Activated naive CD4-positive, alpha-beta T cell treated with anti-CD3 and anti-CD28 coated beads, Interleukin-2, amount 50 U/mL, for 16 hours (primary cell): ENCODE results near the gene GGCX.
A peak's percentile ranks its signal among the peaks of the same experiment; 100 is the strongest.
"Not testable (repeated sequence)": the region's sequence is repeated elsewhere in the genome, so short reads cannot be mapped to it uniquely, and the experiment has no call there.

Source experiments
- DNase-seq: peaks from one replicate; pipeline ENCODE4 v3.0.0-alpha.2; 2020

Gene GGCX

DNA sequence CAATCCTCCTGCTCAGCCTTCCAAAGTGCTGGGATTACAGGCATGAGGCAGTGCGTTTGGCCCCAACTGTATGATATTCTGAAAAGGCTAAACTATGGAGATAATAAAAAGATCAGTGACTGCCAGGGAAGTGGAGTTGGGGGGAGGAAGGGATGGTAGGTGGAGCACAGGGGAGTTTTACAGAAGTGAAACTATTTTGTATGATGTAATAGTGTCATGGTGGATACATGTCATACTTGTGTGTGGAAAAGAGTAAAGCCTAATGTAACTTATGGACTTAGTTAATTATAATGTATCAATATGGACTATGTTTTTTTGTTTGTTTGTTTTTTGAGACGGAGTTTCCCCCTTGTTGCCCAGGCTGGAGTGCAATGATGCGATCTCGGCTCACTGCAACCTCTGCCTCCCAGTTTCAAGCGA lies 2.9 kb upstream of the GGCX start:
- DNase-seq = no peak

DNA sequence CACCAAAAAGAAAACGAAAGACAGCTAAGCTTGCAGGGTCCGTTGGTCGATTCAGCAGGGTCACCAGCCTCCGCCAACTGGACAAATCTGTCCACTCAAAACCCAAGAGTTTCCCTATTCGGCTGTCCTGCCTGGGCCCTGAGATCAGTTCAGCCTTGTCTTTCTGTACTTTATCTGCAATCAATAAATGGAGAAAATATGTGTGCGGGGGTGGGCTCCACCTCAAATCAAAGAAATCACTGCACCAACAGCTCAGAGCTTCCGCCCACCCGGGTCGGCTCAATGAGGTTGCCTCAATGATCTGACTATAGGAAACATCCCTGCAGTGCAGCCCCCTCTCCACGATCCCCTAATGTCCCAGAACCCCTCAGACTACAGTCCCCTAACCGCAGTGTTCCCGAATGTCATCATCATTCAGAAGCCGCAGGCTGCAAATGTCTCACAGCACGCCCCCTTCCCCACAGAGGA lies 447 bp downstream of the GGCX start:
- DNase-seq = peak; percentile 39

DNA sequence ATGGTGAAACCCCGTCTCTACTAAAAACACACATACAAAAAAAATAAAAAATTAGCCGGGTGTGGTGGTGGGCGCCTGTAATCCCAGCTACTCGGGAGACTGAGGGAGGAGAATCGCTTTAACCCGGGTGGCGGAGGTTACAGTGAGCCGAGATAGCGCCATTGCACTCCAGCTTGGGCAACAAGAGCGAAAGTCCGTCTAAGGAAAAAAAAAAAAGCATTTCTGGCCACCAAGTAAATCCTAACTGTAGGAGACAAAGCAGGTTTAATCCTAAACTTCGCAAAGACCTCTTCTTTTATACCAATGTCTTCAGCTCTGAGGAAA lies 928 bp downstream of the GGCX start:
- not testable (repeated sequence) for DNase-seq

DNA sequence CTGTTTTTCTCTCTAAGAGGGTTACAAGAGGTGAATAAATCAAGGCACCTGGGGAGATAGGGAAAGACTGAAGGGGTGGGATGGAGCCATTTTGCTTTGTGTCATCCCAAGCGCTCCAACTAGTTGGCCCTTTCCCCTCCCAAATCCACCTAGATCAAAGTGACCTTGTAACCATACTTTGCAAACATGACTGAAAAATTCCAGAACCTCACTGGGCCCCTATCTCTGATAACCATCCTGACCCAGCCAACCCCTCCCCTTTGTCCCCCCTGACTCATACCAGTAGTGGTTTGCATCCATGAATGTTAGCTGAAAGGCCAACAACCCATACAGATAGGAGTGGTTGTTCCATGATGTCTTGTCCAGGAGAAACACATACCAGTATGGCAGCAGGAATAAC lies 3.1 kb downstream of the GGCX start:
- DNase-seq = no peak

DNA sequence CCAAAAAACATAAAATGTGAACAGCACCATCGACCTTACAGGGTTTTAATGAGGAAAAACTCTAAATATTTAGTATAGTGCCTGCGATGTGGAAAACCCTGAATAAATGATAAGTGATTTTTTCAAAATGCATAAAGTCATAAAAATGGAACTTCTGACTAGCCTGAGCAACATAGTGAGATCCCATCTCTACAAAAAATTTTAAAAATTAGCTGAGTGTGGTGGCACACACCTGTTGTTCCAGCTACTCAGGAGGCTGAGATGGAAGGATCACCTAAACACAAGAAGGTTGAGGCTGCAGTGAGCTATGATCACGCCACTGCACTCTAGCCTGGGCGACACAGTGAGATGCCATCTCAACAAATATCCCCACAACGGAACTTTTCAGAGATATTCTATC lies 4.2 kb downstream of the GGCX start:
- DNase-seq = no peak

DNA sequence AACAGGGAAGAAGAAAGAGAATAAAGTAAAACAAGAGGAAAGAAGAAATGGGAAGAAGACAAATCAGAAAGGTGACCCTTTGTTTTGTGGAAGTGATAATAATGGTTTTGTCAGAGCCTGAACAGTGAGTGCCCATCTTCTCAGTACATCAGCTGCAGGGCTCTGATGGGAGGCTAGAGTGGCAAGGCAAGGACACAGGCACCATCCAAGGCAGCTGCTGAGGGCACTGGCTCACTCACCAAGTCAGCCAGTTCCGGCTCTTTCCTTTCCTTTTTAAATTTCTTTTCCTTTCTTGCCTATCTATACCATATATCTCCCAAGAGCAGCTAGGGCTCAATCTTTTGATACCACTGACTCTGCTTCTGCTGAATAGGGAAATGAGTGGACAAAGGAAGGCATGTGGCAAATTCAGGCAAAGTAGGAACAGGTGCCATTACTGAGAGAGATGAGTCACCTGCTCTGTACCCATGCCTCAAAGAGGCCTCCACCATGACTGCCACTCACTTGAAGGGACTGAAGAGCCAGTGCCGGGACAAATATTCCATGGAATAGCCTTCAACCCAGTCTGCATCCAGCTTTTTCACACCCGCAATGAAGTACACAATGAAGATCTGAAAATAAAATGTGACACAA lies 6.2 kb downstream of the GGCX start:
- no peak for DNase-seq

DNA sequence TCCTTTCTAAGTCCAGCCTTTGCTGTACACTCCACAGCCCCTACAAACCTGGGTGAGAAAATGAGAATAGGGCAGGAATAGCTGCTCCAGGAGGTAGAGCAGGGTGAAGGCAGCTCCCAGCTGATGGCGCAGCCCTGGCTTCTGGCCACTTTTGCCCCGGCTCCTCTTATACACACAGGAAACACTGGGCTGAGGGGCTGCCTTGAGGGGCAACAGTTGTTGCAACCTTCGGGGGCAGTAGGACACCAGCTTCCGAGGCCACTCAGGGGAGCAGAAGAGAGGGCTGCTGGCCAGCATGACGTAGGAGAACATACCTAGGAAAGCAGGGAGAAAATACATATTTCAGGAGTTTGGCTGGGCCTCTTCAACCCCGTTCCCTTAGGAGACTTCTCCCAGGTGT lies 8.1 kb downstream of the GGCX start:
- no peak for DNase-seq

DNA sequence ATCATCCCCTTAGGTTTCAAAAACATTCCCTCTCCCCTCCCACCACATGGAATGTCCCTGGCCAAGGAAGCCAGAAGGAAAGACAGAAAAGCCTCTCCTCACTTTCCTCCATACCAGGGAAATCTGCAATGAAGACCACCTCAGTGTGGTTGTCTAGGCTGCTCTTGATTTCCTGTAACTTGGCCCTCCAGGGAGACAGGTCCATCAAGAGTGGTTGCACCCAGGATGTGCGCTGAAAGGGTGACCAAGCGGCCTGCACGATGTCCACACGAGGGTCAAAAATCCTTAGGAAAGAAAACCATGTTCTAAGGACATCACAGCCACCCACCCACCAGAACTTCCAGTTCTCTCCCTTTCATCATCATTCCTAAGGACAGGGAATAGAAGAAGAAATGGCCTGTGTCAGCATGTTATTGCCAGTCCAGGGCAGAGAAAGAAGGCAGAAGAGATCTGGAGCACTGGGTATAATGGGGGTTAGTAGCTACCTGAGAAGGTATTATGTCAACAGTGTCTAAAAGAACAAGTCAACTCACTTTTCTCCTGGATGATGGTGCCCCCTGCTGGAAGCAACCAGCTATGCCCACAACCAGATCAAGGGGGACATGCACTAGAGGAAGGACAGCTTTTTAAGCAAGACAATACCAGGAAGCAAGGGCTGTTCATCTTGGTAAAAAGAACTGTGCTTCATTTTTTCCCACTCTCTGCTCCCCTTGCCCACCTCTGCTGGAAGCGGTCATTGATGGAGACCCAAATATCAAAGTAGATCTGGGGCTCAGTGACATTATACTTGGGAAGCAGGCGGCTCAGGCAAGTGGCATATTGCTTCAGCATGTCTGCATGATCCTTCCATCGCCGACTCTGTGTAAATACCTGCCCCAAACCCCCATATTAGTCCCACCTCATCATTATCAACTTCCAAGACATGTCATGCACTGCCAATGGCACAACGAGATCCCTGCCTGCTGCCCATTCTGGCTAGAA lies 9.3 kb downstream of the GGCX start:
- DNase-seq = peak; percentile 85

DNA sequence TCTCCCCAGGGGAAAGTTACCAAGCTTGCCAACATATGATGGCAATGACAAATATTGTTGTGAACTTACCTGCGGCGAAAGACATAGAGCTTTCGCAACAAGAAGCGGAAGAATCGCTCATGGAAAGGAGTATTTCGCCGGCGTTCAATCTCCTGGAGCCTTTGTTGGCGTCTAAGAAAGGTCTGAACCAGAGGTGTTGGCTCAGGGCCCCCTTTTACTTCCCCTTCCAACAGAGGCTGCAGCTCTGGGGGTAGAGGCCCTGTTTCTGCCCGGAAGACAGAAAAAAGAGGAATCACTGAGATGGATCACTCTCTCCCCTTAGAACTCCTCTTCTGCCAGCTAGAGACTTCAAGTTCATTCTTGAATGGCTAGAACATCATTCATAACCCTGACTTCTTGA lies 10.8 kb downstream of the GGCX start:
- DNase-seq = no peak

DNA sequence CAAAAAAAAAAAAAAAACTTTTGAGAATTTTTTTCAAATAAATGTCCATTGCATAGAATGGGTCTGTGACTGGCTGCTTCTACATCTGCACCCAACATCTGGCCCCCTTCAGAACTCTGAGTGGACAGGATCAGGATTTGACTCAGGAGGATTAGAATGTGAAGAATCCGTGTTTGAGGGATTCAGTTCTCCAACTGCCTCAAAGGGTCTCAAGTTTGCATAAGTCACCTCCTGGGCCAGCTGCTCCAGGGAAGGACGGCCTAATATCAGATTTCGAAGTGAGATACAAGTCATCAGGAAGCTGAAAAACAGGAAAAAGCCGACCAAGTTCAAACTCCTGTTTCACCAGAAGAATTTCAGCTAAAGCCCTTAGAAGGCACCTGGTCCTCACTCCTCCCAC lies 11.5 kb downstream of the GGCX start:
- no peak for DNase-seq

DNA sequence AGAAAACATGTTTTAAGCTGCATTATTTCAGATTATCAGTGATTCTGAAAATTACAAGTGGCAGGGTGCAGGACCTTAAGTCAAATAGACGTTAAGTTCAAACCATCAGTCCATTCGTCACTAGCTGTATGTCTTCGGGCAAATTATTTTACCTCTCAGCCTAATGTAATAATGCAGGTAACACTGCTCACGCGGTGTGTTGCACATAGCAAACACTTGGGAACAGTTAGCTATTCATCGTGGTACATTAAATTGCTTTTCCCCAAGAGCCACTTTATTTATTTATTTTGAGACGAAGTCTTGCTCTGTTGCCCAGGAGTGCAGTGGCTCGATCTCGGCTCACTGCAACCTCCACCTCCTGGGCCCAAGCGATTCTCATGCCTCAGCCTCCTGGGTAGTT lies 12.2 kb downstream of the GGCX start:
- DNase-seq = no peak

DNA sequence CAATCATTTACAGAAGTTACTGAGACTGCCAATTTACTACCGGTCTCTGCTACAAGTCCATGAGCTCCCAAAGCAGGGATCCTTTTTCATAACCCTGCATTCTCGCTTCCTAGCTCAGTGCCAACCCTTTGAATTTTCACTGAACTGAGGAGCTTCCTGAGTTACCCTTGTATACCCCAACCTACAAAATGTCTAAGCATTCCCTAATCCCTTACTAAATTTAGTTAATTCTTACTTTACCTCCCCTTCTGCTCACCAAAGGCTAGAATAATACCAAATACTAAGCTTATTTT lies 12.7 kb downstream of the GGCX start:
- no peak for DNase-seq

DNA sequence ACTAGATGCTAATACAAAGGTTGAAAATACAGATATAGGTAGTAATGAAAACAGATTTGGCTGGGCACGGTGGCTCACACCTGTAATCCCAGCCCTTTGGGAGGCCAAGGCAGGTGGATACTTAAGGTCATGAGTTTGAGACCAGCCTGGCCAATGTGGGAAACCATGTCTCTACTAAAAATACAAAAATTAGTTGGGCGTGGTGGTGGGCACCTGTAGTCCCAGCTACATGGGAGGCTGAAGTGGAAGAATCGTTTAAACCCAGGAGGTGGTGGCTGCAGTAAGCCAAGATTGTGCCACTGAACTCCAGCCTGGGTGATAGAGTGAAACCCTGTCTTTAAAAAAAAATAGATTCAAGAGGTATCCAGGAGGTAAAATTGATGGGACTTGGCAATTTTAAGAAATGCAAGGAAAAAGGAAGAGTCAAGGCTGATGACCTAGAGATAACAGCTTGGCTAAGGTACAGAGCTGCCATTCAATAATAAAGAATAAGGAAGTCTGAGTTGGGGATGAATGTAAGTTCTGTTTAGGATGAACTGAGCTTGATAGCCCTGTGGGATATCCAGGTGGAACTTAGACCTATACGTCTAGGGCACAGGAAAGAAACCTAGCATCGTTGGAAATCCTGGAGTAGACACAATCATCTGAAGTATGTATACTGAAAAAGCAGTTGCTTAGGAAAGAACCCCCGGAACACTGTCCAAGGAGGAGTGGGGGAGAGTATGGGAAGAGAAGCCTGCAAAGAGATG lies 13.3 kb downstream of the GGCX start:
- no peak for DNase-seq

DNA sequence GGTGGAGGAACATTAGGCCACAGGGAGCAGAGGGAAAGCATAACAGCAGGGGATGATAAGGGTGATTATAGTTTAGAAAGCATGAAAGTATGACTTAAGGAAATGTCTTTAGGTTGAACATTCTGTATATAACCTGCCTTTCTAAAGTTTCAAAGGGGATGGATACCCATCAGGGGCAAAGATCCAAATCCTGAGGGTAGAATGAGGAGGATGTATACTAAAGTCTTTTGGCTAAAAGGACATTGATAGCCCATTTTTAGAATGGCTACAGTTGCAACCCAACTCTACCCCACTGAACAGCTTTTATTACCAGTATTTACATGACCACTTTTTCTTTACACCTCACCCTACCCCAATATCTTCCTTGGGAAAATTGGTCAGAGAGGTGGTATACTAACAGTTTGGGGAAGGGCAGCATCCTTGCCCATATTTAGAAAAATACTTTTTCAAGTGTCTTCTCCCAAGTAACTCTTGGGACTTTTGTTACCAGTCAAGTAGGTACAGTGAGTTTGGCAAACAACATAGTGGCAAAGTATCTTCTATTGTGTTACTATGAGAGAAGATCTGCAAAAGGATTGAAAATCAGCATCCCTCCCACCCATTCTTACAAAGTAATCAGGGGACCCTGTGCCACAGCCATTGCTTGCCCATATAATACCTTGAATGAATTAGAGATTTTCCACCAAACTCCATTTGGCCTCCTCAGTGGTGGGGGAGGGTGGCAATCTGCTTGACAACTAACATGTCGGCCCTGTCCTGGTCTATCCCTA lies 14.0 kb downstream of the GGCX start:
- no peak for DNase-seq

DNA sequence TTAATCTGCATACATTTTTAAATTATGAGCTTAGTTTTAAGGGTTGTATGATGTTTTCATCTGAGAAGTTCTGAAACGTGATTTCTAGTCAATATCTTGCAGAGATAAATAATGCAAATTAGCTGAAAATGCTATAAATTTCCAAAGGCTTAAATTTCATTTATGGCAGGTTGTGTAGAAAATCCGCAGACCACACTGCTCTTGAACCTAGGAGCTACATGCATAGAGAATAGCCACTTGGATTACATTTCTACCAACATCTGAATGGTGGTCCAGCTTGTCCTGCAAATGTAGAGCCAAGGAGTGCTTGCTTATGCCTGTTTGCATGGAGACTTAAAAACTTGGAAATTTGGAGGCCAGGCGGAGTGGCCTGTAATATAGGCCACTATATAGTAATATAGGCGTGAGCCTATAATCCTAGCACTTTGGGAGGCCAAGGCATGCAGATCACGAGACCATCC lies 15.5 kb downstream of the GGCX start:
- DNase-seq = no peak

DNA sequence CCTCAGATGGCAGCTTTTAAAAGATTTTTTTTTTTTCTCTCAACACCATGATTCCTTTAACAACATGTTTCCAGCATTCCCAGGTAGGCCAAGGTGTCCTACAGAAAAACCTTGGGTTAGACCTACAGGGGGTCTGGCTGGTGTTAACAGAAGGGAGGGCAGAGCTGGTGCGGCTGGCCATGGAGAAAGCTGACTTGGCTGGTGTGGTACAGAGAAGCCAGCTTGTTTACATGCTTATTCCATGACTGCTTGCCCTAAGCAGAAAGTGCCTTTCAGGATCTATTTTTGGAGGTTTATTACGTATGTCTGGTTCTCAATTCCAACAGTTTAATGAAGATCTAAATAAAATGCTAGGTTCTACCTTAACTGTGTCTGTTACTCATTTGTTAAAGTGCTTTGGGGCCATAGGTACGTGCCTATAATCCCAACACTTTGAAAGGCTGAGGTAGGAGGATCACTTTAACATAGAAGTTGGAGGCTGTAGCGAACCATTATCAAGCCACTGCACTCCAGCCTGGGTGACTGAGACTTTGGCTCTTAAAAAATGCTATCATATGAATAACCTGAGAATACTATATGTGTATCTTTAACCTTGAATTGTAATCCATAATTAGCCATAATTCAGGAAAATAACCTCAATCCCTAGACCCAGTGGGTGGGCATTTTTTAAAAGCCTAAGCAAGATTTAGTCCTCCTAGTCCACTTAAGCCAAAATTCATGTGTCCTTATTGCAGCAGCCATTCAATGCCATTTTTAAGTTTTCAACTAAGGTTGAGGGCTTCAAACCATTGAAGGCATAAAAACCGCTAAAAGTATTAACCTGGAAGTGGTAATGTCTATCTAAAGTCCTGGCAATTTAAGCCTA lies 16.1 kb downstream of the GGCX start:
- DNase-seq = not testable (repeated sequence)

DNA sequence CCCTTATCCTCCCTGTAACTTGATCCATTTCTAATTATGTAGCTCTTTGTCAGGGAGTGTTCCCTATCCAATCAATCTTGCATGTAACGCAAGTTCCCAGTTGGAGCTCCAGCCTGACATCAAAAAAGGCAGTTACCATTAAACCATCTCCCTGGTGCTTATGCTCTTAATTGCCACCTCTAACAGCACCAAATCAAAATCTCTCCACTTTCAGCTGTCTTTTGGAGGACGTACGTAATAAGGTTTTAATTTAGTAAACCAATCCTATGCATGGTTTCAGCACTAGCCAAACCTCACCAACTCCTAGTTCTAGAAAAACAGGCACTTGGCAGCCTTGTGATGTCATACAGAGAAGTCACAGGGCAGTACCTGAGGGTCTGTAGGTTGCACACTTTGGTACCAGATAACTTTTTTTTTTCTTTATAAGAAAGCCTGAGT lies 17.0 kb downstream of the GGCX start:
- DNase-seq = not testable (repeated sequence)

DNA sequence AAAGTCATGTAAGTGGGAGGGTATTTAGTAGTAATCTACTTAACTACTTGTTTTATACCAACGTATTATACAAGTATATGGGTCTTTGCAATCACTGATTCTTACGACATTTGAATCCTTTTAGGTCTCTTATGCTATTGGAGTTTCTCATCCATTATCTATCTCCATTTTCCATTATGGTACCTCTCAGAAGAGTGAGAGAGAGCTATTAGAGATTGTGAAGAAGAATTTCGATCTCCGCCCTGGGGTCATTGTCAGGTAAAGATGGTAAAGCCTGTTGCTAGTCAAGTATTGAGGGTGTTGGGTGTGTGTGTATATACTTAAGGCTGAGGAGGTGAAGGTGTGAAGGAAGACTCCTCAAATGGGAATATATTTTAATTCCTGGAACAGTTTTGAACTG lies 18.5 kb downstream of the GGCX start:
- no peak for DNase-seq

DNA sequence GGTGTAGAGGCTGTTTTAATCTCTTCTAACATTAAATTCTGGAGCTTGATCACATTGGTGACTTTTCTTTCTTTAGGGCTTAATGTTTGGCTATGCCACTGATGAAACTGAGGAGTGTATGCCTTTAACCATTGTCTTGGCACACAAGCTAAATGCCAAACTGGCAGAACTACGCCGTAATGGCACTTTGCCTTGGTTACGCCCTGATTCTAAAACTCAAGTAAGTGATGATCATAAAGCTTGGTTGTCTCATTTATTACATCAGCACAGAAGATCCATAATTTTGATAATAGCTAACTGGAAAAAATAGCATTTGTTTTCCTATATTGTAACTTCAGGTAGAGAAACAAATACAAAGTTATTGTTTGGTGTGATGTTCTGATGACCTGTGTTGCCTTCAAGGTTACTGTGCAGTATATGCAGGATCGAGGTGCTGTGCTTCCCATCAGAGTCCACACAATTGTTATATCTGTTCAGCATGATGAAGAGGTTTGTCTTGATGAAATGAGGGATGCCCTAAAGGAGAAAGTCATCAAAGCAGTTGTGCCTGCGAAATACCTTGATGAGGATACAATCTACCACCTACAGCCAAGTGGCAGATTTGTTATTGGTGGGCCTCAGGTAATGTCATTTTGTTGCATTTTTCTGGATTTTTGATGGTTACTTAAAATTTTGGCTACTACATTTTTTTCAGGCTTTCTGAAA lies 19.4 kb downstream of the GGCX start:
- no peak for DNase-seq

DNA sequence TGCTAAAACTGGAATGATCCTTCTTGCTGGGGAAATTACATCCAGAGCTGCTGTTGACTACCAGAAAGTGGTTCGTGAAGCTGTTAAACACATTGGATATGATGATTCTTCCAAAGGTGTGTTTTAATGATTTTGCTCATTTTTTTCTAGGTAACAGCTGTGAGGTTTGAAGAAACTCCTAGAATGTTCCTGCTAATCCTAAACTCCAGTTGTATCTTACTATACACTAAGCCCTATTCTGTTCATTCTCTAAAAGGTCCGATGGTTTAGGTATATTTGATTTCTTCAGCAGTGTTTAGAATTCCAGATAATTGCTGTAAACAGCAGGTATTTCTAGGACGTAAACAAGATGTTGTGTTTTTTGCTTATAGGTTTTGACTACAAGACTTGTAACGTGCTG lies 20.0 kb downstream of the GGCX start:
- no peak for DNase-seq

DNA sequence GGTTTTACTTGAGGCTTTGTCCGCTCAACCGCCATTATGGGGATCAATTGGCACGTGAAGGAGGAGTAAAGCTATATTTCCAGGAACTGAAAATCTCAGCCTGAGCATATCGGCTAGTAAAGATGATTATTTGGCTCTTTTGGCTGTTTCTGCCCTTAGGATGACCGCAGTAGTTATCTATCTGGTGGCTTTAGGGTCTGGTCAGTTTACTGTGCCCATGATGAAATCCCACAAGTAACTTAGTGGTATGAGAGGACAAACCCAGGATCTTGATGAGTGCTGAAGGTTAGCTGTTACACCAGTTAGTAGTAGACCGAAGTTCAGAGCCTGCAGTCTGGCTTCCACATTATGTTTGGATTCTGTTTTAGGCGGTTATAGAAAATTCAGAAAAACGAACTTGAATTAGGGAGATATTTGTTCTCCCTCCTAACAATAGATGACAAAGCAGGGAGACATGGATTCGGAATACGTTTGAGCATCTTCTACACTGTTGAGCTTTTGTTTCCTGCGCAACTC lies 21.1 kb downstream of the GGCX start:
- DNase-seq = no peak
